Body of pancreas (tissue), 4 donors: ENCODE measurements around the gene DYRK1B. TPM values are rescaled to one million over a fixed set of nuclear protein-coding genes. Genes with fewer than 3 reads are reported as not detected.

ENCODE experiments used
- ATAC-seq: fragments of 150-250 bp; one replicate; pipeline ENCODE4 v1.9.1; 2016
- DNase-seq, 4 donors: peaks; one replicate each; pipeline ENCODE4 v3.0.0-alpha.2; 2019
- H3K27ac ChIP-seq, 4 donors: fragments of 200-600 bp; sonication (generic); 1 replicate in 3 of 4; 2 replicates in 1 of 4; pipeline versions ENCODE4 v1.5.1 to v1.6.1; 2016 to 2019; ENCODE audit warnings: mild to moderate bottlenecking in 1 of 4, mixed read lengths in 1 of 4, moderate library complexity in 1 of 4
- H3K27me3 ChIP-seq, 2 donors: fragments of 200-600 bp; sonication (generic); one replicate each; pipeline ENCODE4 v1.6.0; 2016; ENCODE audit warnings: mild to moderate bottlenecking in 1 of 2
- H3K36me3 ChIP-seq, 2 donors: fragments of 200-600 bp; sonication (generic); replicated peaks in 1 of 2; 2 replicates each; pipeline ENCODE4 v1.5.1; 2016; ENCODE audit warnings: low read depth in 2 of 2; ENCODE audit not compliant: insufficient read depth in 1 of 2
- H3K4me1 ChIP-seq: fragments of 200-600 bp; sonication (generic); one replicate; pipeline ENCODE4 v1.6.0; 2016
- H3K4me3 ChIP-seq, 2 donors: fragments of 200-600 bp; sonication (generic); 1 replicate in 1 of 2; 2 replicates in 1 of 2; pipeline ENCODE4 v1.5.1; 2016 to 2019
- H3K9me3 ChIP-seq, 3 donors: fragments of 200-600 bp; sonication (generic); 1 replicate in 2 of 3; 2 replicates in 1 of 3; pipeline ENCODE4 v1.5.1; 2016
- CTCF ChIP-seq, 7 experiments: fragments of 450-650 bp in 4 of 7; fragments of 200-600 bp in 3 of 7; sonication (generic) in 3 of 7; IDR thresholded peaks; one replicate each; pipeline ENCODE4 v1.5.1; 2016 to 2019; ENCODE audit warnings: antibody characterized with exemption in 7 of 7
- POLR2A ChIP-seq, 3 donors: fragments of 450-650 bp; IDR thresholded peaks; one replicate each; pipeline ENCODE4 v1.6.1; 2016; ENCODE audit warnings: antibody characterized with exemption in 3 of 3, mild to moderate bottlenecking in 2 of 3
- WGBS, 2 donors: methylation state at CpG; one replicate each; pipeline ENCODE4 v1.1.5; 2017; 5-methylcytosine and 5-hydroxymethylcytosine counted together
- intact Hi-C: fragments of 100-400 bp; cut with DNase I; formaldehyde crosslinking; loops from one replicate; pipeline ENCODE4 v1.15.1; 2023
- total RNA-seq, 2 donors: library from RNA; depleted of rRNA; stranded (reverse); fragments of >200 nt; gene quantifications; one replicate each; pipeline ENCODE4 v1.1.0, GENCODE V29; 2016

Gene DYRK1B
- total RNA-seq, 2 donors from 2014 or later, result 11.9 to 21.1 TPM

GRCh38 chr19:39829702-39830275 is 4.2 kb downstream of the DYRK1B start:
- ATAC-seq (no peak), DNase-seq (no peak)
- no peak for TF ChIP-seq CTCF (IDR thresholded peaks at IDR 0.05)
- TF ChIP-seq POLR2A (IDR thresholded peaks at IDR 0.05), result no peak
- H3K27me3 ChIP-seq, result no peaks in the 10 kb centered on the region
- peaks cover 9 to 22% of the 10 kb centered on the region in 2 donors for H3K36me3 ChIP-seq
- 90 to 96% methylated on average over 7 to 10 of the region's 10 CpGs for WGBS, 2 donors
- H3K4me3 ChIP-seq, result no peak overlapping the region
- intact Hi-C loops, result no loop called here
- no peak overlapping the region for H3K27ac ChIP-seq
- H3K9me3 ChIP-seq, result no peaks in the 10 kb centered on the region
- H3K4me1 ChIP-seq, result peaks cover 26% of the 10 kb centered on the region

- H3K4me1 ChIP-seq, result peaks cover 25% of the 10 kb centered on the region
- no peak overlapping the region for H3K27ac ChIP-seq
- no peak overlapping the region for H3K4me3 ChIP-seq
- intact Hi-C loops, result no loop called here
- ATAC-seq (no peak), DNase-seq (no peak)
- TF ChIP-seq CTCF (IDR thresholded peaks at IDR 0.05) (no peak), POLR2A (IDR thresholded peaks at IDR 0.05) (no peak)
- no peaks in the 10 kb centered on the region for H3K27me3 ChIP-seq
- H3K36me3 ChIP-seq, result peaks cover 9 to 22% of the 10 kb centered on the region in 2 donors
- no peaks in the 10 kb centered on the region for H3K9me3 ChIP-seq
- WGBS, 2 donors, result 60 to 74% methylated on average over 5 of the region's 5 CpGs
These were observed 5.3 kb downstream of the DYRK1B start for GRCh38 chr19:39828654-39829032.

- no peak overlapping the region for H3K4me3 ChIP-seq
- ATAC-seq (no peak), DNase-seq (no peak)
- H3K27ac ChIP-seq, result no peak overlapping the region
- H3K4me1 ChIP-seq, result peaks cover 27% of the 10 kb centered on the region
- no peaks in the 10 kb centered on the region for H3K9me3 ChIP-seq
- intact Hi-C loops, result no loop called here
- H3K27me3 ChIP-seq, result no peaks in the 10 kb centered on the region
- peaks cover 9 to 22% of the 10 kb centered on the region in 2 donors for H3K36me3 ChIP-seq
- TF ChIP-seq POLR2A (IDR thresholded peaks at IDR 0.05) (no peak), CTCF (IDR thresholded peaks at IDR 0.05) (no peak)
- WGBS, 2 donors, result 85 to 88% methylated on average over 16 to 26 of the region's 26 CpGs
These were observed 5.8 kb downstream of the DYRK1B start for GRCh38 chr19:39828015-39828653.

GRCh38 chr19:39827216-39827615 is 6.7 kb downstream of the DYRK1B start:
- ATAC-seq, result no peak
- Histone ChIP-seq H3K9me3 (no peaks in the 10 kb centered on the region), H3K27ac (no peak overlapping the region), H3K36me3 (peaks cover 9 to 22% of the 10 kb centered on the region in 2 donors), H3K27me3 (no peaks in the 10 kb centered on the region), H3K4me3 (no peak overlapping the region), H3K4me1 (peaks cover 18% of the 10 kb centered on the region)
- TF ChIP-seq POLR2A (IDR thresholded peaks at IDR 0.05) (no peak), CTCF (IDR thresholded peaks at IDR 0.05) (no peak)
- 84 to 87% methylated on average over 7 to 13 of the region's 13 CpGs for WGBS, 2 donors
- intact Hi-C loops, result no loop called here
- no peak for DNase-seq
